ENCODE measurements around the gene PPP1R37. TPM values are rescaled to one million over a fixed set of nuclear protein-coding genes. Genes with fewer than 3 reads are reported as not detected.

Gene PPP1R37
- total RNA-seq (16.8 TPM), polyA plus RNA-seq (31.6 TPM)

GRCh38 chr19:45092747-45093678, at the start of gene PPP1R37:
Gene PPP1R37, plus strand, starts transcription at chr19:45093179. Its CDS starts 147 bp downstream, at chr19:45093326.
- no peaks in the 10 kb centered on the region for H3K4me1 ChIP-seq (ENCODE audit: insufficient read depth)
- H3K27ac ChIP-seq (ENCODE audit: low read depth), result peak within 1 kb of the TSS; percentile 82
- peak within 1 kb of the TSS; percentile 96 for H3K4me3 ChIP-seq (ENCODE audit: low read depth, low read length)
- H3K36me3 ChIP-seq (ENCODE audit: insufficient read depth), result no peaks in the 10 kb centered on the region
- under 1% methylated on average over 103 of the region's 103 CpGs for WGBS
- DNase-seq (ENCODE audit: extremely low spot score), result peak; percentile 92

GRCh38 chr19:45045671-45046353, 47.2 kb upstream of the PPP1R37 start:
- no peak overlapping the region for H3K4me3 ChIP-seq (ENCODE audit: low read depth, low read length)
- H3K27ac ChIP-seq (ENCODE audit: low read depth), result no peak overlapping the region
- H3K36me3 ChIP-seq (ENCODE audit: insufficient read depth), result peaks cover 2% of the 10 kb centered on the region
- WGBS, result 79% methylated on average over 14 of the region's 14 CpGs
- no peak for DNase-seq (ENCODE audit: extremely low spot score)
- H3K4me1 ChIP-seq (ENCODE audit: insufficient read depth), result no peaks in the 10 kb centered on the region

GRCh38 chr19:45046355-45046754, 46.6 kb upstream of the PPP1R37 start:
- Histone ChIP-seq H3K4me1 (ENCODE audit: insufficient read depth) (no peaks in the 10 kb centered on the region), H3K4me3 (ENCODE audit: low read depth, low read length) (no peak overlapping the region), H3K36me3 (ENCODE audit: insufficient read depth) (peaks cover 2% of the 10 kb centered on the region), H3K27ac (ENCODE audit: low read depth) (no peak overlapping the region)
- 91% methylated on average over 7 of the region's 7 CpGs for WGBS
- no peak for DNase-seq (ENCODE audit: extremely low spot score)

GRCh38 chr19:45047188-45047797, 45.7 kb upstream of the PPP1R37 start:
- no peak overlapping the region for H3K4me3 ChIP-seq (ENCODE audit: low read depth, low read length)
- 74% methylated on average over 7 of the region's 7 CpGs for WGBS
- peaks cover 2% of the 10 kb centered on the region for H3K36me3 ChIP-seq (ENCODE audit: insufficient read depth)
- DNase-seq (ENCODE audit: extremely low spot score), result no peak
- H3K4me1 ChIP-seq (ENCODE audit: insufficient read depth), result no peaks in the 10 kb centered on the region
- no peak overlapping the region for H3K27ac ChIP-seq (ENCODE audit: low read depth)

GRCh38 chr19:45049073-45049736, 43.8 kb upstream of the PPP1R37 start:
- 87% methylated on average over 8 of the region's 8 CpGs for WGBS
- Histone ChIP-seq H3K4me3 (ENCODE audit: low read depth, low read length) (no peak overlapping the region), H3K27ac (ENCODE audit: low read depth) (no peak overlapping the region), H3K4me1 (ENCODE audit: insufficient read depth) (no peaks in the 10 kb centered on the region), H3K36me3 (ENCODE audit: insufficient read depth) (peaks cover 2% of the 10 kb centered on the region)
- DNase-seq (ENCODE audit: extremely low spot score), result no peak

- WGBS, result 85% methylated on average over 6 of the region's 6 CpGs
- Histone ChIP-seq H3K36me3 (ENCODE audit: insufficient read depth) (peaks cover 2% of the 10 kb centered on the region), H3K4me3 (ENCODE audit: low read depth, low read length) (no peak overlapping the region), H3K4me1 (ENCODE audit: insufficient read depth) (no peaks in the 10 kb centered on the region), H3K27ac (ENCODE audit: low read depth) (no peak overlapping the region)
- DNase-seq (ENCODE audit: extremely low spot score), result no peak
These were observed 42.9 kb upstream of the PPP1R37 start for GRCh38 chr19:45050036-45050435.

- no peak overlapping the region for H3K4me3 ChIP-seq (ENCODE audit: low read depth, low read length)
- no peak overlapping the region for H3K27ac ChIP-seq (ENCODE audit: low read depth)
- WGBS, result 74% methylated on average over 9 of the region's 9 CpGs
- H3K36me3 ChIP-seq (ENCODE audit: insufficient read depth), result no peaks in the 10 kb centered on the region
- no peak for DNase-seq (ENCODE audit: extremely low spot score)
- no peaks in the 10 kb centered on the region for H3K4me1 ChIP-seq (ENCODE audit: insufficient read depth)
These were observed 40.9 kb upstream of the PPP1R37 start for GRCh38 chr19:45051929-45052579.

- WGBS, result 85% methylated on average over 8 of the region's 8 CpGs
- H3K36me3 ChIP-seq (ENCODE audit: insufficient read depth), result peaks cover 6% of the 10 kb centered on the region
These were observed 36.1 kb upstream of the PPP1R37 start for GRCh38 chr19:45056831-45057230.

GRCh38 chr19:45057444-45057843, 35.5 kb upstream of the PPP1R37 start:
- 87% methylated on average over 9 of the region's 9 CpGs for WGBS
- H3K27ac ChIP-seq (ENCODE audit: low read depth), result no peak overlapping the region
- no peak for DNase-seq (ENCODE audit: extremely low spot score)
- H3K36me3 ChIP-seq (ENCODE audit: insufficient read depth), result peaks cover 6% of the 10 kb centered on the region
- no peak overlapping the region for H3K4me3 ChIP-seq (ENCODE audit: low read depth, low read length)
- H3K4me1 ChIP-seq (ENCODE audit: insufficient read depth), result no peaks in the 10 kb centered on the region

More at GRCh38 chr19:45056831-45057230, 36.1 kb upstream of the PPP1R37 start:
- Histone ChIP-seq H3K27ac (ENCODE audit: low read depth) (no peak overlapping the region), H3K4me1 (ENCODE audit: insufficient read depth) (no peaks in the 10 kb centered on the region), H3K4me3 (ENCODE audit: low read depth, low read length) (no peak overlapping the region)
- DNase-seq (ENCODE audit: extremely low spot score), result no peak

GRCh38 chr19:45058622-45059159, 34.3 kb upstream of the PPP1R37 start:
- WGBS, result 86% methylated on average over 14 of the region's 14 CpGs
- no peak for DNase-seq (ENCODE audit: extremely low spot score)
- no peak overlapping the region for H3K27ac ChIP-seq (ENCODE audit: low read depth)
- H3K4me3 ChIP-seq (ENCODE audit: low read depth, low read length), result no peak overlapping the region
- no peaks in the 10 kb centered on the region for H3K4me1 ChIP-seq (ENCODE audit: insufficient read depth)
- peaks cover 6% of the 10 kb centered on the region for H3K36me3 ChIP-seq (ENCODE audit: insufficient read depth)

- H3K4me3 ChIP-seq (ENCODE audit: low read depth, low read length), result no peak overlapping the region
- no peaks in the 10 kb centered on the region for H3K4me1 ChIP-seq (ENCODE audit: insufficient read depth)
- no peak overlapping the region for H3K27ac ChIP-seq (ENCODE audit: low read depth)
- no peak for DNase-seq (ENCODE audit: extremely low spot score)
- WGBS, result 59% methylated on average over 16 of the region's 16 CpGs
- peaks cover 9% of the 10 kb centered on the region for H3K36me3 ChIP-seq (ENCODE audit: insufficient read depth)
These were observed 33.6 kb upstream of the PPP1R37 start for GRCh38 chr19:45059258-45059965.

- WGBS, result 97% methylated on average over 4 of the region's 4 CpGs
- Histone ChIP-seq H3K4me1 (ENCODE audit: insufficient read depth) (no peaks in the 10 kb centered on the region), H3K36me3 (ENCODE audit: insufficient read depth) (peaks cover 9% of the 10 kb centered on the region), H3K27ac (ENCODE audit: low read depth) (no peak overlapping the region), H3K4me3 (ENCODE audit: low read depth, low read length) (no peak overlapping the region)
- no peak for DNase-seq (ENCODE audit: extremely low spot score)
These were observed 31.0 kb upstream of the PPP1R37 start for GRCh38 chr19:45061965-45062364.

Measured in urinary bladder (tissue), 4 donors.